Stimulated activated CD4-positive, alpha-beta T cell treated with anti-CD3 and anti-CD28 coated beads, Interleukin-2, amount 100 ng/mL, for 4 hours (primary cell): ENCODE measurements around the gene IL21.
"Not testable (repeated sequence)": the region's sequence is repeated elsewhere in the genome, so short reads cannot be mapped to it uniquely, and the experiment has no call there.

ENCODE experiments used
- DNase-seq: peaks from one replicate; pipeline ENCODE4 v3.0.0-alpha.2; 2020; ENCODE audit warnings: low read depth

Gene IL21

DNA sequence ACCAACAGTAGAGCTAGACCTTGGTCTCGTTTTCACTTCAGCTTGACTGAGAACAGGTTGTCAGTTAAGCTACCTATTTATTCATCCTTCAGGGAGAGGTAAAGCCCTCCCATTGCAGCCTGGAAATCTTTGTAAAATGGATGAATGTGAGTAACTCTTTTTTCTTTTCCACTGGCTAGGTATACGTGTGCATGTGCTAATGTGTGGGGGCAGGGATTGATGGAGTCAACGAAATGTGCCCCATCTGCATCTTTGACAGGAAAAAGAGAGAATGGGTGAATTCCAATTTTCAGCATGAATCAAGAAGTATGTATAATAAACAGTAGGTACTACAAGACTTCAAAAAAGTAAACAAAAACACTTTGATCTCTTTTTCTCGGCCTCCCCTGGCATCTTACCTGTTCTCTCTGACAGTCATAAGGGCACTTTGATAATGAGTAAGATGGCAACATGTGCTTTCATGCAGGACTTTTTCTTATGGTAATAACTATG lies at the start of gene IL21:
IL21 (minus strand) TSS at position 51 of the 492 bp plus-strand sequence. CDS start 55 bp downstream, outside the sequence.
- DNase-seq = no peak

DNA sequence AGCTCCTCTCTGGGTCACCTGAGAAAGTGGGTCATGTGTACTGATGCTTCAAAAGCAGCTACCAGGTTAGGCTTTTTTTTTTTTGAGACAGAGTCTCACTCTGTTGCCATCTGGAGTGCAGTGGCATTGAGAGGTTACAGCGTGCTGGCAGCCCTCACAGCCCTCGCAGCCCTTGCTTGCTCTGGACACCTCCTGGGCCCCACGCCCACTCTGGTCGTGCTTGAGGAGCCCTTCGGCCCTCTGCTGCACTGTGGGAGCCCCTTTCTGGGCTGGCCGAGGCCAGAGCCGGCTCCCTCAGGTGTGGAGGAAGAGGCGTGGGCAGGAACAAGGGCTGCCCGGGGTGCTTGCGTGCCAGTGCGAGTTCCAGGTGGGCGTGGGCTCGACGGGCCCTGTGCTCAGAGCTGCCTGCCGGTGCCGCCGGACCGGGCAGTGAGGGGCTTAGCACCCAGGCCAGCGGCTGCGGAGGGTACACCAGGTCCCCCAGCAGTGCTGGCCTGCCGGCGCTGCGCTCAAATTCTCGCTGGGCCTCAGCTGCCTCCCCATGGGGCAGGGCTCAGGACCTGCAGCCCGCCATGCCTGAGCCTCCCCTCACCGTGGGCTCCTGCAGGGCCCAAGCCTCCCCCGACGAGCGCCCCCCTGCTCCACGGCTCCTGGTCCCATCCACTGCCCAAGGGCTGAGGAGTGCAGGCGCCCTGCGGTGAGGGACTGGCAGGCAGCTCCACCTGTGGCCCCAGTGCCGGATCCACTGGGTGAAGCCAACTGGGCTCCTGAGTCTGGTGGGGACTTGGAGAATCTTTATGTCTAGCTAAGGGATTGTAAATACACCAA lies 49.3 kb upstream of the IL21 start:
- DNase-seq = no peak

DNA sequence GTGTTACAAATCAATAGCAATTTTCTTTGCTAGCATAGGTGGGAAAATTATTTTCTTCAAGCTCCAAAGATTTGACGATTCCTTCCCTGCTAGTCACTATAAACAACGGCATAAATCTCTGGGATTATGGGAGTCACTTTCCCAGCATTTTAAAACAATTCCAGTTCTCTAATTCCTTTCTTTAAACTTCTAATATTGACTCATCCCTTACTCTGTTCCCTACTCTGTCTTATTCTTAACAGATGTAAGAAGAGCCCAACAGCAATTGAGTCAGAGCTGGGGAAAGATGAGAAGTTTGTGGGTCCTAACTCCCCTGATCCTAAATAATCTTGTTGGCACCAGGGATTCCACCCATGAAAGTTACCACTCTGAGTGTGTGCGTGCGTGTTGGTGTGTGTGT lies 47.4 kb upstream of the IL21 start:
- DNase-seq = no peak

DNA sequence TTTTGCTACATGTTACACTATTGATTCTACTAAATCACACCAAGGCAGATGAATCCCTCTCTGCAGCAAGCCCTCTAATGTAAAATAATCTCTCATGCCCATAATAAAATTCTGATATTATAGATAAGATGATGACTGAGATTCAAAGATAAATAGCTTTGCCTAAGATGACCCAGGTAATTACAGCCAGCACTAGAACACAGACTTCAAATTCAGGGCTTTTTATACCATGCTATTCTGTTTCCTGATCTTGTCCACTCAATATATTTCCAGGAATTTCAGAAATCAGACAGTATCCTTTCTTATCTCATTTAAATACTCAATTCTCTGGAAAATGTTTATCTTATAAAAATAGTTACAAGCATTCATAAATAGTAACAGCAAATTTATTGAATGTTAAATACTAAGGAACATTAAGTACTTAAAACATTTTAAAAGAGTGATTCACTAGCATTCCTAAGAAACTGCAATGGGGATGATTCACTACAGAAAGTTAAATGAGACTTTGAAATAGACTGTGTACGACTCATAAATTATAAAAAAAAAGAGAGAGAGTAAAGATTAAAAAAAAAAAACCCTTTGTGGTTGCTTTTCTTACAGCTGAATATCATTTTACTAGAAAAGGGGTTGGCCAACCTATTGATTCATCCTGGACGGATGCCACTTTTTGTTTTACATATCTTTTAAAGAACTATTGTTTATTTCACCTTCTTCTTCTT lies 45.8 kb upstream of the IL21 start:
- peak; percentile 7 for DNase-seq

DNA sequence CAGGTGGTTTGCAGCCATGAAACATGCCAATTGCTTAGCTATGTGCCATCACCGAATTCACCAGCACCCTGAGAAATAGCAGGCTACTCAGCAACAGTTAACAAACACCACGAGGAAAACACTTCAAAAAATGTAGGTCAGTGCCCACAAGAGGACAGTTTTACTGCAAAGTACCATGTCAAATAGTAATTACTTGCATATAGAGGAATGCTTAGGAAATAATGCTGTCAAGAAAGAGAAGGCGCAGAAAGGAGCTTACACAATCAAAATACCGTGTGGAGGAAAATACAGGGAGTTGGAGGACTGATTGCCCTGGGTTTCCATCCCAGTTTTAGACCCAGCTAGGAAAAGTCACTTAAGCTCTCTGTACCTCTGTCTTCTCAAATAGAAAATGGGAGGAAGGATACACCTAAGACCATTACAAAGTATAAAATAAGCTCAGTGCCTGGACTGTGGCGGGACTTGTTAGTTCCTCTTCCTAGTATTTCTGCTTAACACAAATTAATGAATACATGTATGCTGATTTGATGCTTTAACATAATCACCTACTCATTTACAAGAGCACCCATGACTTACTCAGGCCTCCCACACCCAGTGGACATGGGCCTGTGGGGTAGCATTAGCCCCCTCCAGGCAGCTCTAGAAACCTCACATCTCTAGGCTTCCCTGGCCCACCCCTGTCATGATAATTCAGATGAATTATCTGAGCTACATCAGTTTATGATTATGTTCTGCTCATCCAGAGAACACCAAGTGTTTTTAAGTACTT lies 44.5 kb upstream of the IL21 start:
- no peak for DNase-seq

DNA sequence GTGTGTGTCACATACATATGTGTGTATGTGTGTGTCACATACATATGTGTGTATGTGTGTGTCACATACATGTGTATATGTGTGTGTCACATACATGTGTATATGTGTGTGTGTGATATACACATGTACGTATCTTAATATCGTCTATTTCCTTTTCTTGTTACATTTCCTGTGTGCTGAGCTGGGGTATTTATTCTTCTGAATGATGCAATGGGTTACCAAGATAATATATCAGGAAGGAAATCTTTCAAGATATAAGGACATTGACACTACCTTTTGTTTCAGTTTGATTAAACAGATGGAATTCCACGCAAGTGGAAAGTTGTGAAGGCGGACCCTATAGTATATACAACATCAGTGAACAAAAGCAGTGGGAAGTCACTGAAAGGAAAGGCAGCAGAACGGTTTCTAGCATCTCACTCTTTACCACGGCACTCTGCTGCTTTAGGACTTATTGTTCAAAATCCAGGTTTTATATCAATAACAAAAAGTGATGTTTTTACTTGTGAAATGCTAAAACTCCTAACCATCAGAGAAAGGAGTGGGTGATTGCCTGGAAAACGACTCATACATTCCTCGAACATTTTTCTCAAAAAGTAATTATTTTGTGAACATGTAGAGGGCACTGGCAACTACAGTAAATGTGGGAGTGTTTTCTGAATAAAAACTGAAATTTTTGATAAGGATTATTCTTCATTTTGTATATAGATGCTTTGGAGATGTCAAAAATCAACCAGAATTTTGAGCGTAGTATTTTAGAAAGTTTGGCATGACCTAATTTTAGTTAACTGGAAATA lies 43.1 kb upstream of the IL21 start:
- DNase-seq = peak; percentile 28

DNA sequence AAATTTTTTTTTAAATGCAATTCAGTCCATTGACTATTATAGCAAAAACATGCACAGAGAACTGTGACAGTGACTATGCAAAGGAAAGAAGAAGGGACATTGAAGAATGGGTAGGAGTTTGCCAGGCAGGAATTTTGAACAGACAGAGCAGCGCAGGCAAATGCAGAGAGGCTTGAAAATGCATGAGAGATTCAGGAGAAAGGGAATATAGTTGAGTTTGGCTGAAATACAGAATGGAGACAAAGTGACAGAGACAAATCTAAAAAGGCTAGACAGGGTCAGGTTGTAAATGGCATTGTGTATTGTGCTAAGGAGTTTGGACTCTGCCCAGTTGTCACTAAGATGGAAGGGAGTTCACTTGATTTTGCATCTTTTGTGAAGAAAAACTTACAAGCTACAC lies 42.4 kb upstream of the IL21 start:
- DNase-seq = no peak

DNA sequence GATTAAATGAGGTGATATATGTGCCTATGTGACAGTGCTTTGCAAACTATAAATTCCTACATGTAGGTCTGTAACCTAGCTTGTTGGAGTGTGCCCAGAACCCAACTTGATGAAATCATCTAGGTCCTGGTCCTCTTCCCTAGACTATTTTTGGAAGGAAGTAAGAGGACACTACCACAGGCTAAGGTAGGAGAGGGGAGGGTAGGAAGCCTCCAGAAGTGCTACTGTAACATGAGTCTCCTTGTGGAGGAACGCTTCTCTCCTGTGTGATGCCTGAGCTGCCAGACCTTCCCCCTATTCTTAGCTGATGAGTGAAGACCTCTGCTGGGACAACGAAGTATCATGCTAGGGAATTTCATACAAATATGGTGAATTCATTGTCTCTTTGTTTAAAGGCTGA lies 41.8 kb upstream of the IL21 start:
- no peak for DNase-seq

DNA sequence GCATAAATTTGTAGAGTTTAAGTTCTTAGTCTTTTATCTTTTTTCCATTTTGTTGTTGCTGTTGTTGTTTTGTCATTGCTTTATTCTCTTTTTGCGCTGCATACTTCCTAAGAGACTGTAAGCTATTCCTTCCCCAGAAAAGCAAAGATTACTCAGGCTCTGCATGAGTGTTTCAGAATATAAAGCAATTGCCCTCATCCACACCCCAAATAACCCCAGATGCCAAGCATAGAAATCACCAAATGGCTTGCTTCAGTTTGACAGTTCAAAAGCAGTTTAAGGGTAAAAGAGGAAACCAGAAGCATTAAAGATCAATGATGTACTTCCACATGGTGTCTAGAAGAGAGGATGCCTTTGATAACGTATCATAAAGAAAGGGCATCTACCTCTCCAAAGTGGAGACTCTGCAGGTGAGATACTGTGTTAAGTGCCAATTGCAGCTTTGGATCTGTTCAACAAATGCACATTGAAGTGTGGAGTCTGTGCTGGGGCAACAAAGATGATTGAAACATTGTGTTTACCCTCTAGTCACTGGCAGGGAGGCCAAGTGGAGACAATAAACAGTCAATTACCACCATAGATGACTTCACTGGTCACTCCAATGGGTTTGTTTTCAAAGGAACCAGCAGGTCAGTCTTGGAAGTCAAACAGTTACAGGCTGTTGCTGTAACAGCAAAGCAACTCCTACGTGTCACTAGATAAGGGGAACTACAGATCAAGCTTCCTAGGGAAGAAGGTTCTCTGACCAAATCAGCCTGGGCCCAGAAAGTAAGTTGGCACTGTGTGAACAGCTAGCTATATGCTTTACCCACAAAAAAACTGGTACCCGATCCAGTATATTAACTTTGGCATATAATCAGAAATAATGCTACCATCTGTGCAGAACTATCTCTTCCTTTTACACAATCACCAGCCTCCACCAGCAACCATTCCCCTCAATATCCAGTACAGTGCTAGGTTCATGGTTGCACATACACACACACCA lies 40.6 kb upstream of the IL21 start:
- DNase-seq = no peak

DNA sequence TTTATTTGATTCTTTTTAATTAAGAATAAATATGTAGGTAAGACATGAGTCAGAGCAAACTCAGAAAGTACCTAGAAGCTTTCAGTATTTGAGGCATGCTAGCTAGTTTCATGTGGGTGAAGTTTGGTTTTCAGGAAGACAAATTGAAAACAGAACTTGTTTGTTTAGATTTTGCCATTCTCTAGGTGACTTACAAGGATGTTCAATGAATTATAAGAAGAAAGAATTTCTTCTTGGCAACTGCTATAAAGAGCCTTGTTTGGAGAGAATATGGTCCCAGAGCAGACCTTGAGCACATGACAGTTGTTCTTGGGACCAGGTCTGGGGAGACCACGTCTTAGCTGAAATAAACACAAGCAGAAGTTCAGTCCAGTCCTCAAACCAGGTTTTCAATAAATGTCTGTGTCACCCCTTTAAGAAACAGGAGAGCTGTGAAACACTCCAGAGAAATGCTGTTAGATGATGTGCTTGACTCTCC lies 38.0 kb upstream of the IL21 start:
- no peak for DNase-seq

DNA sequence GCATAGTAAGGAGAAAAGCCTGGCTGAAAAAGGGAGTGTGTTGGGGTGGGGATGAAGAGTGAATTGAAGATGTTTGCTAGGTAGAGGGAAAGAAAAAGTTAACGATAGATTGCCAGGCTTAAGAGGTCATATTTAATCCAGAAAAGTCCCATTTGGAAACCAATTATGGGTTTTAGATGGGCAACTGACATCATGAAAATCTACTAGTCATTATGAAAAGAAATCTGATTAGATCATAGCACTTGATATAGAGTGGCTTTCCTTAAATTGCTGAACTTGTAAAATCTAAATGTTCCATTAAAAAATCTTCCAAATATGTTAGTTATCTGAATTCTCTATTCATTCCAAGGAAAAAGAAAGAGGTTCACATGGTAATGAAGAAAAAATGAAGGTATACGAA lies 37.5 kb upstream of the IL21 start:
- DNase-seq = no peak

DNA sequence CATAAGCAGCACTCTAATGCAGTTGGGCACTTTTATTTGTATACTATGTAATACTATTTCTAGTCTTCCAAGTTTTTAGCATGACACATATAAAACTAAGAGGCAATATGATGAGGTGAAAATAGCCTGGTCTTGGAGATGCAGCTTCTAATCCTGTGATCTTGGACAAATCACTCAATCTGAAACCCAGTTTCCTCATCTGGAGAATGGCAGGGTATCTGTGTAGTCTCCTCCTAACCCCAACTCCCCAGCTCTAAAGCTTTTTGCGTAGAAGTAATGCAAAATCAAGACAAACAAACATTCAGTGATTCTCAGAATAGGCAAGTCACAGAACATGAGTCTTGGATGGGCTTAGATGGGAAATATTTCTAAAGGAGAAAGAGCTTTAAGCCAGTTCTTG lies 36.7 kb upstream of the IL21 start:
- DNase-seq = no peak

DNA sequence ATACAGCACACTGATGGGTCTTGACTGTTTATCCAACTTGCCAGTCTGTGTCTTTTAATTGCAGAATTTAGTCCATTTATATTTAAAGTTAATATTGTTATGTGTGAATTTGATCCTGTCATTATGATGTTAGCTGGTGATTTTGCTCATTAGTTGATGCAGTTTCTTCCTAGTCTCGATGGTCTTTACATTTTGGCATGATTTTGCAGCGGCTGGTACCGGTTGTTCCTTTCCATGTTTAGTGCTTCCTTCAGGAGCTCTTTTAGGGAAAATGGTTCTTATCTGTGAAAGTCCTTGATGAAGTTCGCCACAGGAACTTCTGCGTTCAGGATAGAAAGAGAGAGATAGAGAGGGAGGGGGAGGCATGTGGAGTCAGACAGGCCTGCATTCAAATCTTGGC lies 35.7 kb upstream of the IL21 start:
- DNase-seq = not testable (repeated sequence)

DNA sequence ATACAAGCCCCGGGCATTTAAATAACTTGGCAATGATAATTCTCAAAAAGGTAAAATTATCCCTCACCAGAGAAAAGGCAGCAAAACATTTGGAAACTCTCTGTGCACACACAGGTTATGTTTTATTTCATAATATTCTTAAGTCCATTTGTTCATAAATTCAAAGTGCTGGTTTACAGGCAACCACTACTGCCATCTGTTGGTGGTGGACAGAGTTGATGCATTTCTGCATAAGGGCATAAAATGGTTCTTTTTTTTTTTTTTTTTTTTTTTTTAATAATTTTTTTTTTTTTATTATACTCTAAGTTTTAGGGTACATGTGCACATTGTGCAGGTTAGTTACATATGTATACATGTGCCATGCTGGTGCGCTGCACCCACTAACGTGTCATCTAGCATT lies 31.5 kb upstream of the IL21 start:
- DNase-seq = peak; percentile 42

DNA sequence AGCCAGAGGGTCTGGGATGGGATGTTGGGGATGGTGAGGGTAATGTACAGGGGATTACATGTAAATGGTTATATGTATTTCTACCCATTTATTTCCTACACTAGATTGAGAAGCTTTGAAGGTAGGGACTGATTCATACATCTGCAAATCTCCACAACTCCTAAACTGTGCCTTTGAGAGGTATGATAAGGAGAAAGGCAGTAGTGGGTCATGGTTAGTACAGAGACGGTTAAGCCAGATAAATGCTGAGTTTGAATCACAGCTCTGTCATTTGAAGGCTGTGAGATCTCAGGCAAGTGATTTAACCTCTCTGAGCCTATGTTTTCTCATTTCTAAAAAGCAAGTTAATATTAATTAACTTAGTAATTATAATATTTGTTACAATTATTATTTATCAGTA lies 29.3 kb upstream of the IL21 start:
- DNase-seq = no peak

DNA sequence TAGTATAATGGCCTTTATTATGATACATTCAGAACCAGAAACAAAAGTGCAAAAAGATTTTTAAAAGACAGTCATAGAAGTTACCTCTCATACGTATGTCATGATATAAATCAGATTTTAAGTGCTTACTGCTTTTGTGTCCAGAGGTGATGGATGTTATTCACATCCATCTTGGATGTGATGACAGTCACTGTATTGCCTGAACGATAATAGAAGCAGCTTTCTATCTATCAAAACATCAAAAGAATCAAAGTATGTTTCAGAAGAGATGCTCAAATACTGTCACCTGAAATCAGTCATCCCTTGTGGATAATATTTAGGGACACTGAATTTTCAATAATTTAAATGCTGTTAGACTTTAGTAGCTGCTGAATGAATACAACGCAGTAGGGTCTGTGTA lies 26.8 kb upstream of the IL21 start:
- no peak for DNase-seq

DNA sequence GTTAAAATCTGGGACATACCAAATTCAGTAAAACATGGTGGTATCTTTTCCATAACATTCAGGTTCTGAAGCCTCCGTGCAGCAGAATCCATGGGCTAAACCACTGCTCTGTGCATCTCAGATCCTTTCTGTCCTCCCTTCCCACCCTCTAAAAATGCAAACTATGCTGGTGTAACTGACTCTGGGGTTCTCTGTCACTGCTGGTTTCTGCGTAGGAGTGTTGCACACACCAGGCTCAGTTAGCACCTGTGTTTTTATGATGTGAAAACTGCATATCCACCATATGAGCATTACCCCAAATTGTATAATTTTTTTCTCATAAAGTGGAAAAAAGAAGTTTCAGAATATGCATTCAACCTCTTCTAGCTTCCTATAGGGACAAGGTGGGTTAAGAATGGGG lies 22.4 kb upstream of the IL21 start:
- DNase-seq = no peak

DNA sequence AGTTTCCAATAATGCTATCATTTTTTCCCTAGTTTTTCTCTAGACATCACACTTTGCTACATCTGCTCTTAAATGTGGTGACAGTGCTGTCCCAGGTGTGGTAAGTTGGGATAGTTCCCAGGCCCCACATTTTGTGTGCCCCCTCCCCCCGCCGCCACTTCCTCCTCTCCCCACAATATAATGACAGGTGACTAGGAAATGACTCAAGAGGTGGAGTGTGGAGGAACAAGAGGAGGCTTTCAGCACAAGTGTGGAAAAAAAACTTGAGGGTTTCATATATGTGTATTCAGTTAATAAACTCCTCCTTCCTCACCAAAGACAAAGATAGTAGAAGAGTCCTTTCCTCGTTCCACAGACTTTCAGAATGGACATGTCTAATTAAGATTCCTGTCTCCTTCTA lies 18.3 kb upstream of the IL21 start:
- no peak for DNase-seq

DNA sequence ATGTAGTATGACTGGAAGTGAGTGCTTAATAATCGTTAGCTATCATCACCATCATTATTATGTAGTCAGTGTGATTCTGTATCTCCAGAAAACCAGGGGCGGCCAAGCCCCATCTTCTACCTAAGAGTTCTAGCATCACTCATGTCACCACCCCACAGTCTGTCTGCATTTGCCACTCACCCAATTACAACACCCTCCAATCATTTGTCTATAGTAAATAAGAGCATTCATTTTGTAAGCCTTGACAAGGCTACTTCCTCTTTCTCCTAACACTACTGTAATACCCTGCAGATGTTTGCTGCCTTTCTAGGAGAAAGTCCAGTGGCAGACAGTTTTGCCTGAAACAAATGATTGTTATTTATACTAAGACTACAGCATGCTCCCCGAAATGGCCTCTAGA lies 15.8 kb upstream of the IL21 start:
- no peak for DNase-seq

DNA sequence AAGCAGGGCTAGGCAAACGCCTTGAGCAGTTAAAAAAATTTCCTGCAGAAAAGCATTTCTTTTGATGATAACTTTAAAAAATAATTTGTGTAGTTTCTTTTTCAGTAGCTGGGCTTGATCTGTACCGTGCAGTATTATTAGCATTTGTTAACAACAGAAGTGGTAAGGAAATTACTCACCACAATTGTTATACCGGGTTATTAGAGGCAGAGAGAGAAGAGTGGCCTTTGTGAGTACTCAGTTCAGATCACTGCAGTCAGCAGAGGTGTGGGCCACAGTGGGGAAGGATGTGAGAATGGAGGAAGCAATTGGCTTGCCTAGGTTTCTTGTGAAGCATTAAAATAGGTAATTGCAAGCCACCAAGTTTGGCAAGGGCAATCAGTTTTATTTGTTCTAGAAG lies 14.3 kb upstream of the IL21 start:
- no peak for DNase-seq

DNA sequence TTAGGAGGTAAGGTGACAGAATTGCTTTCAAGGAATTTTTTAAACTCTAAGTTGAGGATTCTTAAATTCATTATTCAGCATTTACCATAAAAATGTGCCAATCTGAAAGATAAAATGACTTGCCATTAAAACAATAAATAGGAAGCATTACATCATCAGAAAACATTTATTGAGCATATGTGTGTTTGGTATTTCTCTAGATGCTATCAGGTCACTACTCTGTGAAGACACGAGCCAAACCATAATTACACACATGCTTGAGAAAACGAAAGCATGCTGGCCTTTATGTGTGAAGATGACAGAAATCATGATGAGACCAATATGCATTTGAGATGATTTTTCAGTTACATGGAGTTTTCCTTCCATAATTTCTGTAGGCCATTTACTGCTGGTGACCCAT lies 12.3 kb upstream of the IL21 start:
- DNase-seq = no peak
